IPS-20b (cell line): ENCODE results near the gene ARPP19.

Experiments used
- H3K27ac ChIP-seq: one replicate; pipeline ENCODE4 v1.5.1; 2013; ENCODE audit warnings: low read length
- H3K27me3 ChIP-seq: 2 replicates; pipeline ENCODE4 v1.6.1; 2013; ENCODE audit warnings: mild to moderate bottlenecking, low read length, inconsistent platforms; ENCODE audit not compliant: insufficient read depth
- H3K36me3 ChIP-seq: 2 replicates; pipeline ENCODE4 v1.6.1; 2013; ENCODE audit warnings: low read depth, mild to moderate bottlenecking, inconsistent platforms, low read length, moderate library complexity; ENCODE audit not compliant: insufficient read depth
- H3K4me1 ChIP-seq: 2 replicates; pipeline ENCODE4 v1.6.1; 2013; ENCODE audit warnings: mild to moderate bottlenecking, control low read depth, inconsistent platforms, low read length, moderate library complexity; ENCODE audit not compliant: insufficient read depth
- H3K4me3 ChIP-seq: 2 replicates; pipeline ENCODE4 v1.5.1; 2013; ENCODE audit warnings: mild to moderate bottlenecking, low read length, inconsistent platforms
- H3K9ac ChIP-seq: 2 replicates; pipeline ENCODE4 v1.6.1; 2013; ENCODE audit warnings: low read depth, mild to moderate bottlenecking, inconsistent platforms, low read length, moderate library complexity
- H3K9me3 ChIP-seq: 2 replicates; pipeline ENCODE4 v1.6.1; 2013; ENCODE audit warnings: mild to moderate bottlenecking, low read depth, low read length, inconsistent platforms; ENCODE audit not compliant: insufficient read depth

Gene ARPP19

GRCh38 chr15:52546031-52546751 lies 22.6 kb downstream of the ARPP19 start:
- Histone ChIP-seq H3K27ac (no peak overlapping the region), H3K36me3 (peaks cover 58% of the 10 kb centered on the region), H3K4me1 (no peaks in the 10 kb centered on the region), H3K27me3 (no peaks in the 10 kb centered on the region), H3K9ac (no peak overlapping the region), H3K4me3 (no peak overlapping the region), H3K9me3 (no peaks in the 10 kb centered on the region)

- no peaks in the 10 kb centered on the region for H3K4me1 ChIP-seq
- H3K27ac ChIP-seq: no peak overlapping the region
- peaks cover 4% of the 10 kb centered on the region; the same call in 1 of the 2 replicates for H3K36me3 ChIP-seq
- no peak overlapping the region for H3K4me3 ChIP-seq
- no peaks in the 10 kb centered on the region for H3K27me3 ChIP-seq
- H3K9ac ChIP-seq: no peak overlapping the region
- peaks cover 14% of the 10 kb centered on the region for H3K9me3 ChIP-seq
Observed at GRCh38 chr15:52540374-52541012, 28.3 kb downstream of the ARPP19 start.

GRCh38 chr15:52537459-52537858 lies 31.4 kb downstream of the ARPP19 start:
- H3K4me1 ChIP-seq: no peaks in the 10 kb centered on the region
- no peaks in the 10 kb centered on the region for H3K36me3 ChIP-seq
- H3K27me3 ChIP-seq: peaks cover 2% of the 10 kb centered on the region
- H3K9me3 ChIP-seq: peaks cover 14% of the 10 kb centered on the region
- no peak overlapping the region for H3K9ac ChIP-seq
- no peak overlapping the region for H3K4me3 ChIP-seq
- H3K27ac ChIP-seq: no peak overlapping the region

GRCh38 chr15:52532427-52532826 lies 36.4 kb downstream of the ARPP19 start:
- Histone ChIP-seq H3K27ac (no peak overlapping the region), H3K36me3 (no peaks in the 10 kb centered on the region), H3K9ac (no peak overlapping the region), H3K4me1 (peaks cover 4% of the 10 kb centered on the region; the same call in 1 of the 2 replicates), H3K4me3 (no peak overlapping the region), H3K9me3 (no peaks in the 10 kb centered on the region), H3K27me3 (peaks cover 44% of the 10 kb centered on the region)

GRCh38 chr15:52529940-52530339 lies 38.9 kb downstream of the ARPP19 start:
- Histone ChIP-seq H3K36me3 (no peaks in the 10 kb centered on the region), H3K4me3 (peak overlapping the region; percentile 73), H3K4me1 (peaks cover 4% of the 10 kb centered on the region; the same call in 1 of the 2 replicates), H3K9ac (peak overlapping the region; percentile 56; the same call in 1 of the 2 replicates), H3K9me3 (no peaks in the 10 kb centered on the region), H3K27ac (no peak overlapping the region), H3K27me3 (peaks cover 53% of the 10 kb centered on the region)

GRCh38 chr15:52529341-52529924 lies 39.4 kb downstream of the ARPP19 start:
- no peaks in the 10 kb centered on the region for H3K36me3 ChIP-seq
- H3K4me3 ChIP-seq: peak overlapping the region; percentile 73
- peaks cover 53% of the 10 kb centered on the region for H3K27me3 ChIP-seq
- H3K9me3 ChIP-seq: no peaks in the 10 kb centered on the region
- H3K9ac ChIP-seq: peak overlapping the region; percentile 56; the same call in 1 of the 2 replicates
- H3K4me1 ChIP-seq: peaks cover 4% of the 10 kb centered on the region; the same call in 1 of the 2 replicates
- H3K27ac ChIP-seq: no peak overlapping the region

- peaks cover 53% of the 10 kb centered on the region for H3K27me3 ChIP-seq
Observed at GRCh38 chr15:52528564-52529340, 40.1 kb downstream of the ARPP19 start, which contains the start of gene MYO5A. Gene MYO5A (minus strand): TSS chr15:52528880. CDS start chr15:52528806, 74 bp downstream.

GRCh38 chr15:52527911-52528563 lies 40.8 kb downstream of the ARPP19 start:
- no peak overlapping the region for H3K27ac ChIP-seq
- no peaks in the 10 kb centered on the region for H3K9me3 ChIP-seq
- H3K4me1 ChIP-seq: peaks cover 8% of the 10 kb centered on the region
- H3K4me3 ChIP-seq: peak overlapping the region; percentile 75
- H3K9ac ChIP-seq: peak overlapping the region; percentile 43; the same call in 1 of the 2 replicates
- H3K36me3 ChIP-seq: no peaks in the 10 kb centered on the region
- H3K27me3 ChIP-seq: peaks cover 53% of the 10 kb centered on the region

More at GRCh38 chr15:52528564-52529340, 40.1 kb downstream of the ARPP19 start, which contains the start of gene MYO5A:
- Histone ChIP-seq H3K36me3 (no peaks in the 10 kb centered on the region), H3K9me3 (no peaks in the 10 kb centered on the region), H3K27ac (no peak within 1 kb of the TSS), H3K9ac (peak within 1 kb of the TSS; percentile 56; the same call in 1 of the 2 replicates), H3K4me3 (peak within 1 kb of the TSS; percentile 75), H3K4me1 (peaks cover 4% of the 10 kb centered on the region; the same call in 1 of the 2 replicates)

GRCh38 chr15:52527196-52527910 lies 41.5 kb downstream of the ARPP19 start:
- Histone ChIP-seq H3K27me3 (peaks cover 50% of the 10 kb centered on the region), H3K27ac (no peak overlapping the region), H3K9me3 (no peaks in the 10 kb centered on the region), H3K4me3 (peak overlapping the region; percentile 75), H3K9ac (no peak overlapping the region; the same call in 1 of the 2 replicates), H3K4me1 (peaks cover 15% of the 10 kb centered on the region), H3K36me3 (no peaks in the 10 kb centered on the region)

- no peaks in the 10 kb centered on the region for H3K36me3 ChIP-seq
- no peaks in the 10 kb centered on the region for H3K9me3 ChIP-seq
- no peak overlapping the region for H3K9ac ChIP-seq
- H3K4me1 ChIP-seq: peaks cover 13% of the 10 kb centered on the region
- no peak overlapping the region for H3K27ac ChIP-seq
- H3K4me3 ChIP-seq: no peak overlapping the region
- peaks cover 22% of the 10 kb centered on the region for H3K27me3 ChIP-seq
Observed at GRCh38 chr15:52524223-52525136, 44.4 kb downstream of the ARPP19 start.
